ENCODE measurements around the gene ELMO1.
A peak's percentile ranks its signal among the peaks of the same experiment; 100 is the strongest.
"Not testable (repeated sequence)": the region's sequence is repeated elsewhere in the genome, so short reads cannot be mapped to it uniquely, and the experiment has no call there.

ELMO1 gene

DNA sequence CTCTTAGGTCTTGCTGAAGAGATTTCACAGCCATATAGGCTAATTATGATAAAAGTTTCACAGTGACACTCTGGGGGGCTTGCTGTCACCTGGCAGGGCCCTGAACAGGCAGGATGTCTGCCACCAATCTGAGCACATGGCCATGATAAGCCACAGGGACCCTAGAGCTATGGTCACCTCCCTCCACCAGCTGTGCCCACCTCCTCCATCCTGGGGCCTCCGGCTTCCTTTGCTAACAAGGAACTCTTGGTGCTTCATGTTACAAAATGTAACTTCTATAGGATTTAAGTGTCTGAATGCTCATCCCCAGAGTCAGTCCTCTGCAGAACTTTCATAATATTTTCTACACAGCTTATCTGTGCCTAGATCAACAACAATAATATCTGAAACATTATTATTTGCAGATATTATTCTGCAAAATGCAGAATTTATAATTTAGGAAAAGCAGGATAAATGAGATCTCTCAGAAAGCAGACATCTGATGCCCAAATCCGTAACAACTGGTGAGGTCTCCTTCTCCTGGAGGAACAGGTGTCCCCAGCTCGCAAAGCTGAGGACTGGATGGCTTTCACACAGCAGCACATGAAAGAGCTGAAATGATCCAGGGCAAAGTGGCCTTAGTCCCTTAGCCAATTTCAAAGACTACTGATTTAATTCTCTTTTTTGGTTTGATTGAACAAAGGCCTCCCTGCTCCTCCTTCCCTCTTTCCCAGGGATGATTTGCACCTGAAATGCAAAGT, 437.3 kb downstream of the ELMO1 start:
- no peak for DNase-seq (ENCODE audit: low spot score)

DNA sequence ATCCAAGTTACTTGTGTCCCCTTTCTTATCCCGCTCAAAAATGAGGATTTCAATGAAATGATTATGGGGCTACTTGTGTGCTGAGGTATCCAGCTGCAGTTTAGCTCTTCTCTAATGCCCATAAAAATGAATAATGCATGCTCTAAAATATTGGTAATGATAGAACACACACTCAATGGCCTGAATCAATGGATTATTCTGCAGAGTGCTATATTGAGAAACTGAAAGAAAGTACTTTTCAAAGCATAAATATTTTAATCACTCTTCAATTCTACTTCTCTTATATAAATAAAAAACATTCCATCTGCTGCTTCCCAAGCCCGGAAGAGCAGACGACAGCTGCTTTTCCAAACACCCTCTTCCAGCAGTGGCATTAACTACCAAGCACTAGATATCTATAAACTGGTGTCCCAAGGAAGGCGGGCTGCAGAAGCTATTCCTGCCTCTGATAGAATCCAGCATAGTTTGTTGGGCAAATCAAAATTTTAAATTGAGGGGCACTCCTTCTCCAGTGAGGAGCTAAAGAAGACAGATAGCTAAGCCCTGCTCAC, 439.5 kb downstream of the ELMO1 start:
- DNase-seq (ENCODE audit: low spot score) = no peak

DNA sequence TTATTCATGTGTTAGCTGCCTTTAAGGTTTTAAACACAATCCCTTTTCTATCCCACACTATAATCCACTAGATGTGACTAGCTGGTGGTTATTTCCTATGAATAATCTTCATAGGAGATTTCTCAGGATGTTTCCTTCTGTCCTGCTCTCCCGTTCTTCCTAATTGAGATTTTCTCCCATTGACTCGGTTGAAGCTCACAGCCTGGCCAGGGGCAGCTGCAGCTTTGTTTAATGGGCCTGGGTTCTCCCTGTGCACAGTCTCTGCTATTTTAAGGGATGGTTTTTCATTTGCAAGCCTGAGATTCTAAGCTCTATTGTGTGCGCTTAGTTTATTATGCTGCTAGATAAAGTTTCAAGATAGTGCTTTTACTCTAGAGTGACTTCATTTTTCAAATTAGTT, 441.0 kb downstream of the ELMO1 start:
- no peak for DNase-seq (ENCODE audit: low spot score)

DNA sequence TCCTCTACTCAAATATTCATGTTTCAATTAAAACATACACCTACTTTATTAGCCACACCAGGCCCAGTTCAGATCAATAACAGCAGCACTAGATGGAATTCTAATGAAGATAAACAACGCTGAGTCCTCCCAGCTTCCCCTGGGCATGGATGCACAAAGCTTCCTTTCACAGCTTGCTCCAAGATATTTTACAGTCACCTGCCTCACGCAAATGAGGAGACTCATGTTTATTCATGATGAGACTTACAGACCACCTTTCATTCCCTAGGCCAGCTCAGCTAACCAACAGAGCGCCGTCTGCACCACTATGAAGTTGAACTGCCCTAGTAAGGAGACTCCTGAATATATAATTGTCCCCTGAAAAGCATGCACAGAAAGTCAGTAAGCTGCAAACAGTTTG, 441.4 kb downstream of the ELMO1 start:
- DNase-seq (ENCODE audit: low spot score) = peak; percentile 27

DNA sequence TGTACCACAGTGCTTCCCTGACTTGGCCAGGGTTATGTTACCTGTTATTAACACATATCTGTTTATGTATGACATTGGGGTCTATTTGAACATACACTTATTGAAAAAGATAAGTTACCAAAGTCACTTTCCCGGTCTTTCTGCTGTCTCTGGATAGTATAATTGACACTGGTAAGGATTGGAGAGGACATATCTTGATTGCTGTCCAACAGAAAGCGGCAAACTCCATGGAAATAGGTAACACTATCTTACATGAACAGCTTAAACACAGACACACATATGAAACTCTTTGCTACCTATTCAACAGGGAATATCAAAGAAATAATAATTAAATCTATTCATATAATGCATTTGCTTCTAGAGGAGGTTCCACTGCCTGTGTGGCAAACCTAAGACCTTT, 441.9 kb downstream of the ELMO1 start:
- no peak for DNase-seq (ENCODE audit: low spot score)

DNA sequence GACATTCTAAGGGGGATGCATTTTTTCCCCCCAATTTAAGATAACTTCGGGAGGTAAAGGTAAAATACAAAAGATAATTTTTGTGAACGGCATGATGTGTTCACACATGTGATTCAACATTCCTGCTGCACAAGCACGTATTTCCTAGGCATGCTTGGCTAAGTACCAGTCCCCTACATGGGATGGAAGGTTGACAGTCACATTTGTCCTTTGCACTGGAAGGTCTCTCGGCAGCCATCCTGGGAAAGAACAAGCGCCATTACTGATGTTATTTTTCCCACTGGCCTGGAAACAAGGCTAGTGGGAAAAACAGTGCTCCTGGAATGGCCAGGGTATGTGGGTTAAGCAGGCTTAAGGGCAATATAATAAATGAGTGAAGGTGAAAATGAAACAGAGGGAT, 448.2 kb downstream of the ELMO1 start:
- DNase-seq (ENCODE audit: low spot score) = no peak

DNA sequence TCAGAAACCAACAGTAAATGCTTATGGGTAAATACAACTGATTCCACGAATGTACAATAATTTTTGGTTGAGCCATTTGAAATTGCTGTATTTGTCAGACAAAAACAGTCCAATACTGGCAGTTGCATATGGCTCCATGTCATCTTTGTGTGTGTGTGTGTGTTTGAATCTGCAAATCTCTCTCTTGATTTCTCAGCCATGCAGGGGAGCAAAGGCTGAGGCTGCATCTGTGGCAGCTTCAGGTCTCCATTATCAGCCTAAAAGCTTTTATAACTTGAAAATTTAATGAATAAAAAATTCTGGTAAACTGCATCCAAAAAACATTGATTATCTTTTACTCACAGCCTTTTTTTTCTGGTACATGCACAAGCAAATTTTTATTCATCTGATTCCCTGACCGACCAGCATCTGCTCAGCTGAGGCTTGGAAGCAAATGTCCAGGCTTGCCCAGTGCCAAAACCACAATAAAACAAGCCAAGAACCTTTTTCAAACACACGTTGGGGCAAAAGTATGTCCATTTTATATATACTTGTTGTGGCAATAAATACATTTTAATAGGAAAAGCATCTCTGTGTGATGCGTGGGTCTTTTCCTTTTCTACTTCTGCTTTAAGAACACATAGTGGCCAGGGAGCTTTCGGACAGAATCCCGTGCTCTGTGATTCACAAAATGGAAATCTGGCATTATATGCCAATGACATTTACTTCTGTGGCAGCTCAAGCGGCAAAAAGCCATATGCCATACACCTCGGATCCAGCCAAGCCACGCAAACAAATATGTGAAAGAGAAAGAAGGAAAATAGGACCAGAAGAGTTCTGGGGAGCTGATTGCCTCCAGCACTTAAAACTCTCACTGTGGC, 448.8 kb downstream of the ELMO1 start:
- no peak for DNase-seq (ENCODE audit: low spot score)

DNA sequence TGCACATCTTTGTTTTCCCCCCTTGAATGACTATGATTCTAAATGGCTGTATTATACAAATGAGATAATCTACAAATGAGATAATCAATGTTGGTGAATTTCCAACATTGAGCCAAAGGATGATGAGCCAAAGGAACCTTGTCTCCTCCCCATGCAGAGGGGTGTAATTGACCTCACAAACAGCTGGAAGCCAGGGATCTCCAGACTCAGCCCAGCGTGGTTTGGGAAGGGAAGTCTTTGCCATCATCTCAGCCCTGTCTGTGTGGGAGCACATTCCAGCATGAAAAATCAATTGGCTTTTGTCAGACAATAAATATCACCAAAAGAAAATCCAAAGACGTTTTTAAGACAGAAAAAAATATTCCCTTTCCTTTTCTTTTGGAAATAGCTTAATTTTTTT, 452.9 kb downstream of the ELMO1 start:
- no peak for DNase-seq (ENCODE audit: low spot score)

DNA sequence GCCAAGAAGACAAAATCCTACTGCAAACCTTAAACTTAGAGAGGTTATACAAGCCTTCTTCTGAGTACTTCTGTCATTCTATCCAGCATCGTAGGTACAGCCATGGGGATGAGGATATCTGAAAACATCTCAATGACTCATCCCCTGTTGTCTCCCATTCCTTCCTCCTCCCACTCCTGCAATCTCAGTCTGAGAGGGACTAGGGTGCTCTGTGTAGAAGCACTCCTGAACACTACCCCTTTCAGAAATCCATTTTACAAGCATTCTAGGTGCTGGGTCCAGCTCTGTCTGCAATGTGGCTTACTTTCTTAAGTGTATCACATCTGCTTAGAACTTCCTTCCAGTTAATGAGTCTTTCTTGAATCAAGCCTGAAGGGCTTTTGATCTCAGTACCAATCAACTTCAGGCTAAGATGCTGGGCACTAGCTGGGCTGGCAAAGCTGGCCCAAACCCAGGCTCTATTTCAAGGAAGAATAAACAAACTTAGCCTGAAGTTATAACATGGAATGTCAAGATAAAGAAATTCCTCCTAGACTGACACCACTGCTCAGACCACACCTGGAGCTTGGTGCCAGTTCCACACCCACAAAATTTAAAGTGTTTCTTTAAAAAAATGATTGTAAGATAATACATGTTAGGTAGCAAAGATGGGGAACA, 454.1 kb downstream of the ELMO1 start:
- no peak for DNase-seq (ENCODE audit: low spot score)

DNA sequence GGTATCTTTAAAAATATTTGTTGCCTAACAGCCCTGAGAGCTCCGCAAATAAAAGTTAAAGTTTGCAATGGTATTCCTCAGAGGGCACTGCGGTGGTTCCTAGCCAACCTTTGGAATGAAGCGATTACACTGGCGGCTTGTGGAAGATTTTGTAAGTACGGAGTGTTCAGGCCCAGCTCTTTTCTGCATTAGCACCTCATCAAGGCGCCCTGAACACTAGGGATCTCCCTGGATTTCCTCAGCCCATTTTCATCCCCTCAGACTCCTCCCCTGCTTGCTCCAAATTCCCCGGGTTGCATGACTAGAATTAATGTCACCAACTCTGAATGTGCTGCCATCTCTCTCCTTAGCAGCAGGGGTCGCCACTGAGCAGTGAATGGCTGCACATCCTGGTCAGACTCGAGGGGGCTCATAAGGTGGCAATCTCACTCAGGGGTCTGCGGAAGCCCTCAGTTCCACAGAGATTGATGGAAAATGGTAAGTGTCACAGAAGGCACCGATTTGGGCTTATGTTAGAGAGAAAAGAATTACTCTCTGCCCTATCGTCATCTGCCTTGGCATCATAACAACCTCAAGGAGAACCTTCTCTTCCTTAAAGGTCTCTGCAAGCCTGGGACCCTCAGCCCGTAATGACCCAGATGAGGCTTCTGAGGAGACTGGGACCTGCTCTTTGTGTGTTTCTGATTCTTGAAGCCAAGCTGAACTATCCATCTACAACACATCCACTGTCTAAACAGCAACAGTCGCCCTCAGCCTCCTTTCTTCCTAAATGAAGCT, 461.5 kb downstream of the ELMO1 start:
- DNase-seq (ENCODE audit: low spot score) = peak; percentile 49

DNA sequence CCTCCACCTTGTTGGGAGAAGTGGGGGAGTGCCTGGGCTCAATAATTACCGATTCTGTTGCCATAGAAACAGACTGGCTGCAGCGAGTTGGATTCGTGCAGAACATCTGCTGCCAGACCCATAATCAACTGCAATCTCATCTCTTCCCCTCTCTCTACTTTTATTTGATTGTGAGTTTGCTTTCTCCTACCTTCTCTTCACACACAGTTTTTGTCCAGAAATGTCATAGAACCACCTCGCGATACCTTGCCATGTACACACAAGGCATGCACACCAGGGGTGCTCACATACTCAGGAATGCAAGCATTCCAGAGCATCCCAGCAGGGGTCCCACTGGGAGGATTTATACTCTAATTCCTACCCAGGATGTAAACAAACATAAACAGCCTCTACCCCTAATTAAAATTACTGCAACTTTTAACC, 462.1 kb downstream of the ELMO1 start:
- DNase-seq (ENCODE audit: low spot score) = no peak

DNA sequence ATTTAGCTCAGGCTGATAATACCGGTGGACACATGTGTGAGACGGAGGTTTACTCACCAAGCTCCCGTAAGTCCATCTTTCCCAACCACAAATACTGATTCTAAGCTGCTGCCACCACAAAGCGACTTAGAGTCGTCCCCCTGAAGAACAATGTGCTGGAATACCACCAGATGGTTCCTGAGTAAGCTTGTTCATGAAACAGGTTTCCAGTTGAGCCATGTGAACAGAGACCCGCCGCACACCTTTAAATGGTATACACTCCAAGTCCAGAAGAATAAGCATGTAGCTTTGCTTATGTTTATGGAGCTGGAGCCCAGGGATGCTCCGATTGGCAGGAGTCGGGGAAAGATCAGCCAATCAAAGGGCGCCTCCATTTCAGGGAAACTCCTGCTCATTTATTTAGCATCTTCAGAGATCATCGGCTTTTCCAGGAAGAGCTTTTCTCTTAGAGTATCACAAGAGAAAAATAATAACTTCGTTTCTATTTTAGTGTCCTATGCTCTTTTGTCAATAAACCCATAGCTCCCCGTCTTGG, 462.7 kb downstream of the ELMO1 start:
- no peak for DNase-seq (ENCODE audit: low spot score)

DNA sequence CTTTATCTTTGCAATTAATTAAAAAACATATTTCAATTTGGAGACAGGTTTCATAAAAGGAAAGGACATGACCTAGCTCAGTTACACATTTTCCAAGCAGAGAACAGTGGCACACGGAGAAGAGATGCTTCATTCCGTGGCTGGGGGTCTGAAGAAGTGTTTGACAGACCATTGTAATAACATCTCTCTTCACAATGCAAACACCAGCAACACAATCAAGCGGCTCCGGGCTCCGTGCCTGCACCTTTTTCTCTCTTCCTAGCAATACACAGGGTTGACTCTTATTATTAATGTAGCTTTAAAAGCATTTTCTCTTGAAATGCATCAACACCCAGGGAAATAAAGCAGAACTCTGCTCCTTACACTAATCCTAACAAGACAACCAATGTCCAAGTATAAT, 463.3 kb downstream of the ELMO1 start:
- no peak for DNase-seq (ENCODE audit: low spot score)

DNA sequence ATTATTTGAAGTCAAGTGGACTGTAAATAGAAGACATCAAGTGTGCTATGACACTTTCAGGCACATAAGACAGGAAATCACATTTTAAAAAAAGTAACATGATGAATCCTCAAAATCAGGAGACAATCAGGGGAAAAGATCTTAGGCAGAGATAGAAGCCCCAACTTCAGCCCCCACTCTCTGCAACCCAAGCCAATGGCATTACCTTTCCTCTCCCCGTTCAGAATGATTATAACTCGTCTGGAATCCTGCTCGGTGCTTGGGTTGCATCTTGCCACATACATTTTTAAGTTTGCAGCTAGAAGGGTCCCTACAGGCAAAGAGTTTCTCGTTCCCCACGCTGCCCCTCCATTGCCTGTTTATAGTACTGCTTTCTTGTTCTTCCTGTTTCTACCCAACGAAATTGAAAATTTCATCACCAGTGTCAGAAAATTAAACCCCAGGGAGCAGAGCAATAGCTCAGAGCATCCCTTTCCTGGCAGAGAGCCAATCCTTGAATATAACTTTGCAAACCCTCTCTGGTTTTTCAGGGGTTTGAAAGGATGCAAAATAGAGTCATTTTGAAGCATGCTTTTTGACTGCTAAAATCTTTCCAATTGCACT, 463.9 kb downstream of the ELMO1 start:
- no peak for DNase-seq (ENCODE audit: low spot score)

DNA sequence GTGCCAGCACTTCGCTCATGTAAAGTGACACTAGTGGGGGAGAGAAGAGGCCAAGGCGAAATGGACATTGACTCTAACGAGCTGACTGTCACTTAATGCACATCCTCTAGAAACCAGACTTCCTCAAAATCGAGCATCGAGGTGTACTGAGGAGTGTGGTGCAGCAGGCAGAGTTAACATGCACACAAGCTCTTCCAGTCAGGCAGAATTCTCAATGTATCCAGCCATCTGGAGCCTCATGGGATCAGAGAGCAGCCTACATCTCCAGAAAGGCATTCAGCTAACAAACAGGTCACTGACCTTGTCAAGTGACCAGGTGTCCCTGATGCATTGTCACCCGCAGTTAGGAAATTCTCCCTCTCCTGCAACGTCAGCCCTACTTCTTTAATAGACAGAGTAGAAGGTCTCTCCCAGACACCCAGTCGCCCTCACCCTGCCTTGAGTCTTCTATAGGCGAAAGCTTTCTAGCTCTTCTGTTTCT, 464.6 kb downstream of the ELMO1 start:
- no peak for DNase-seq (ENCODE audit: low spot score)

DNA sequence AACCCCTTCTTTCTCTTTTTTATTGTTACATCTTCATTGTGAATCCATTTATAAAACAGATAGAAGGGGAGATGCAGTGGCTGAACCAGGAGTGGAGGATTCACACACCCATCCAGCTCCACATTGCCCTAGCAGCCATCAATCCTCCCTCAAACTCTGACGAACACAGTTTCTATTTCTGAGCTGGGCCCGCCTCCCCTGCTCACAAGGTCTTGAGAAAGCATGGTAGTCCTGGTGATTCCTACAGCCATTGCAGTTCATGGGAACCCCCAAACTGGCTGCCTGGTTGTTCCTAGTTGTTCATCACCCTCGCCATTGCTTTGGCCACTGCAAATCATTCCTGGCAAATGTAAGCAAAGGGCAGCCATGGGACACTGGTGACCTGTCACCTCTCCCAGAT, 465.9 kb downstream of the ELMO1 start:
- no peak for DNase-seq (ENCODE audit: low spot score)

DNA sequence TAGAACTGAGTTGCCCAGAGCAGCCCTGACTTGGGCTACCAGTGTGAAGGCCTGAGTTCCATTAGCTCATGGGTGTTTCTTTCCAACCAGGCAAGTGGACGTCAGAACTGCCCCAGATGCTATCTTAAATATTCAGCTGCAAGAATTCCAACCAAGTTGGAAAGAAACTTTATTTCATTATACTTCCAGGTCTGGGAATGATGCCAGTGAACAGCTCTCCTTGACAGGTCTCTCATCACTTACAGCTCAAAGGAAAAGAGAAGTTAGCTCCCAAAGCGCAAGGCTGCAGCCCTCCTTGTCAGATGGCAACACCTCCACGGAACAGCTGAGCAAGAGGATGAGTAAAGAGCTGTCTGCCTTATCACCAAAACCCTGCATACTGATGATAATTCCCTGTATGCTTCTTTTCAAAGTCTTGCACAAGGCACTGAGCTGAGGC, 468.8 kb downstream of the ELMO1 start:
- DNase-seq (ENCODE audit: low spot score) = no peak

DNA sequence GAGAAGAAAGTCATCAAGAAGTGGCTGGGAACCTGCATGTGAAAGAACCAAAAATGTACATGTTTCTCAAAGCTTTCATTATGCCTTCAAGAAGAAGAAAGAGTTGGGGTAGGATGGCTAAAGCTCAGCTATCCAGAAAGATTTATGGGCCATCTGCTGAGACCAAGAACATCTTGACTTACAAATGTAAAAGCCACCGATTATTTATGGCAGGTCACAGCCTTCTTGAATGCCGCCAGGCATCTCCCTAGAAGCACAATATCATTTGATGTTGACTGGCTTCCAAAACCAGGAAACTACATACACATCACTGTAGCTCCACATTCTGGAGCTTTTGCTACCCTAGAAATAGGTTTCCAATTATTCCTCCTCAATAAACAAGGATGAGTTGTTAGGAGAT, 470.2 kb downstream of the ELMO1 start:
- no peak for DNase-seq (ENCODE audit: low spot score)

DNA sequence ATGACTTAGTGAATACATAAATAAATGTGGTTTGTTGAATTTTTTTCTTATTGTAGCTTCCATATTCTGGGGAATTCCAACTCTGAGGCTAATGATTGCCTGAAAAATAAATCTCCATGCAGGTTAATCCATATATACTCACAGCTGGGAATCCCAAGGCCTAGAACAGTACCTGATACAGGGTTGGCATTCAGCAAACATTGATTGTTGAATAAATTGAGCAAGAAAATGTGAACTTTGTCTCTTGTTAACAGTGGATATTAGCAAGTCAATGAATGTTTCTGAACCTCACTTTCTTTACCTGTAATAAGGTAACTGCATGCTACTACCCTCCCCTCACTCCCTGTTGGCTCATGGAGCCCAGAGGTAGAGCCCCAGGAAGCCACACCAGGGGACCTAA, 470.8 kb downstream of the ELMO1 start:
- no peak for DNase-seq (ENCODE audit: low spot score)

DNA sequence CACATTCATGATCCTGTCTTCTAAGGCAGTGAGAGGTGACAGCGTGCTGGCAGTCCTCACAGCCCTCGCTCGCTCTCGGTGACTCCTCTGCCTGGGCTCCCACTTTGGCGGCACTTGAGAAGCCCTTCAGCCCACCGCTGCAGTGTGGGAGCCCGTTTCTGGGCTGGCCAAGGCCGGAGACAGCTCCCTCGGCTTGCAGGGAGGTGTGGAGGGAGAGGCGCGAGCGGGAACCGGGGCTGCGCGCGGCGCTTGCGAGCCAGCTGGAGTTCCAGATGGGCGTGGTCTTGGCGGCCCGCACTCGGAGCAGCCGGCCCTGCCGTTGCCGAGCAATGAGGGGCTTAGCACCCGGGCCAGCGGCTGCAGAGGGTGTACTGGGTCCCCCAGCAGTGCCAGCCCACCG, 475.1 kb downstream of the ELMO1 start:
- DNase-seq (ENCODE audit: low spot score) = not testable (repeated sequence)

DNA sequence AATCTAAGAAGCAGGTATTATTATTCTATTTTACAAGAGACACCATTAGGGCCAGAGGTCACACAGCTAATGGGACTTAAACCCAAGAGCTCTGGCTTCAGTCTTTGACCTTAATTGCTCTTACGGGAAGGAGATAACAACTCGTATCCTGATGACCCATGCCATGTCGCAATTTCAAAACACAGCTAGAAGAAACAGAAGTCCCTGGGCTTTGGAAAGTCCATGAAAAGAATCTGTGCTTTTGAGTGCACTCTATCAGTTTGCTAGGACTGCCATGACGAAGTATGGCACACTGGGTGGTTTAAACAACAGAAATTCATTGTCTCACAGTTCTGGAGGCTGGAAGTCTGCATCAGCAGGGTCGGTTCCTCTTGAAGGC, 476.5 kb downstream of the ELMO1 start:
- DNase-seq (ENCODE audit: low spot score) = no peak
